HEK293 (cell line): ENCODE results near the gene IGF2BP2.

Experiments
- GLI4 ChIP-seq: fragments of 450-650 bp; formaldehyde crosslinking; IDR thresholded peaks from 2 replicates; pipeline ENCODE4 v1.5.1; 2016; ENCODE audit warnings: missing biosample characterization, missing genetic modification characterization
- IKZF3 ChIP-seq: fragments of 450-650 bp; IDR thresholded peaks from 2 replicates; pipeline ENCODE4 v1.5.0; 2018; ENCODE audit warnings: missing biosample characterization, mild to moderate bottlenecking, missing genetic modification characterization, moderate library complexity
- KLF9 ChIP-seq: fragments of 450-650 bp; formaldehyde crosslinking; IDR thresholded peaks from 2 replicates; pipeline ENCODE4 v1.5.1; 2016; ENCODE audit warnings: missing biosample characterization, missing genetic modification characterization, low read depth
- MZF1 ChIP-seq: fragments of 450-650 bp; formaldehyde crosslinking; IDR thresholded peaks from 2 replicates; pipeline ENCODE4 v1.5.1; 2017; ENCODE audit warnings: missing biosample characterization, missing genetic modification characterization, borderline replicate concordance
- OVOL3 ChIP-seq: fragments of 450-650 bp; formaldehyde crosslinking; IDR thresholded peaks from 2 replicates; pipeline ENCODE4 v1.5.1; 2016; ENCODE audit warnings: missing biosample characterization, missing genetic modification characterization
- YY1 ChIP-seq: fragments of 450-650 bp; formaldehyde crosslinking; IDR thresholded peaks from 2 replicates; pipeline ENCODE4 v1.5.1; 2018; ENCODE audit warnings: missing biosample characterization, missing genetic modification characterization
- ZFP41 ChIP-seq: fragments of 450-650 bp; formaldehyde crosslinking; IDR thresholded peaks from 2 replicates; pipeline ENCODE4 v1.5.1; 2016; ENCODE audit warnings: missing biosample characterization, missing genetic modification characterization, borderline replicate concordance
- ZNF112 ChIP-seq: fragments of 450-650 bp; formaldehyde crosslinking; IDR thresholded peaks from 2 replicates; pipeline ENCODE4 v1.5.0; 2017; ENCODE audit warnings: missing biosample characterization, missing genetic modification characterization
- ZNF138 ChIP-seq: fragments of 450-650 bp; formaldehyde crosslinking; IDR thresholded peaks from 2 replicates; pipeline ENCODE4 v1.5.1; 2016; ENCODE audit warnings: missing biosample characterization, missing genetic modification characterization, borderline replicate concordance
- ZNF175 ChIP-seq: fragments of 450-650 bp; formaldehyde crosslinking; IDR thresholded peaks from 2 replicates; pipeline ENCODE4 v1.5.1; 2016; ENCODE audit warnings: missing biosample characterization, missing genetic modification characterization
- ZNF266 ChIP-seq: fragments of 450-650 bp; formaldehyde crosslinking; IDR thresholded peaks from 2 replicates; pipeline ENCODE4 v1.5.1; 2016; ENCODE audit warnings: missing biosample characterization, missing genetic modification characterization, low read depth
- ZNF394 ChIP-seq: fragments of 450-650 bp; formaldehyde crosslinking; IDR thresholded peaks from 2 replicates; pipeline ENCODE4 v1.5.1; 2016; ENCODE audit warnings: missing biosample characterization, missing genetic modification characterization, mild to moderate bottlenecking, moderate library complexity, borderline replicate concordance
- ZNF549 ChIP-seq: fragments of 450-650 bp; IDR thresholded peaks from 2 replicates; pipeline ENCODE4 v1.5.1; 2018; ENCODE audit warnings: missing biosample characterization, missing genetic modification characterization, mild to moderate bottlenecking, inconsistent platforms, moderate library complexity
- ZNF621 ChIP-seq: fragments of 450-650 bp; formaldehyde crosslinking; IDR thresholded peaks from 2 replicates; pipeline ENCODE4 v1.5.1; 2017; ENCODE audit warnings: missing biosample characterization, missing genetic modification characterization
- ZNF658 ChIP-seq: fragments of 450-650 bp; formaldehyde crosslinking; IDR thresholded peaks from 2 replicates; pipeline ENCODE4; 2016; ENCODE audit warnings: missing biosample characterization, missing genetic modification characterization
- ZNF670 ChIP-seq: fragments of 450-650 bp; formaldehyde crosslinking; IDR thresholded peaks from 2 replicates; pipeline ENCODE4 v1.5.1; 2016; ENCODE audit warnings: missing biosample characterization, missing genetic modification characterization, low read depth
- ZNF747 ChIP-seq: fragments of 450-650 bp; formaldehyde crosslinking; IDR thresholded peaks from 2 replicates; pipeline ENCODE4 v1.5.1; 2016; ENCODE audit warnings: missing biosample characterization, missing genetic modification characterization
- ZNF776 ChIP-seq: fragments of 450-650 bp; formaldehyde crosslinking; IDR thresholded peaks from 2 replicates; pipeline ENCODE4 v1.5.0; 2017; ENCODE audit warnings: missing biosample characterization, missing genetic modification characterization, borderline replicate concordance
- ZNF830 ChIP-seq: fragments of 450-650 bp; IDR thresholded peaks from 2 replicates; pipeline ENCODE4 v1.5.0; 2018; ENCODE audit warnings: missing biosample characterization, missing genetic modification characterization, low read depth, mild to moderate bottlenecking, moderate library complexity
- TF ChIP-seq, protein P1 (sequence below): fragments of 450-650 bp; formaldehyde crosslinking; IDR thresholded peaks from 2 replicates; pipeline ENCODE4 v1.5.1; 2016; ENCODE audit warnings: missing biosample characterization, missing genetic modification characterization
- TF ChIP-seq, protein P2 (sequence below): fragments of 450-650 bp; formaldehyde crosslinking; IDR thresholded peaks from 2 replicates; pipeline ENCODE4 v1.5.1; 2016; ENCODE audit warnings: missing biosample characterization, missing genetic modification characterization
- TF ChIP-seq, protein P3 (sequence below): fragments of 450-650 bp; formaldehyde crosslinking; conservative IDR thresholded peaks from 2 replicates; pipeline ENCODE4 v1.5.1; 2016; ENCODE audit warnings: low read depth, missing biosample characterization, missing genetic modification characterization
- TF ChIP-seq, protein P4 (sequence below): fragments of 450-650 bp; formaldehyde crosslinking; IDR thresholded peaks from 2 replicates; pipeline ENCODE4 v1.5.1; 2016; ENCODE audit warnings: missing biosample characterization, missing genetic modification characterization
- TF ChIP-seq, protein P5 (sequence below): fragments of 450-650 bp; IDR thresholded peaks from 2 replicates; pipeline ENCODE4 v1.5.1; 2018; ENCODE audit warnings: missing biosample characterization, missing genetic modification characterization
- TF ChIP-seq, protein P6 (sequence below): fragments of 450-650 bp; formaldehyde crosslinking; IDR thresholded peaks from 2 replicates; pipeline ENCODE4 v1.5.1; 2016; ENCODE audit warnings: missing biosample characterization, missing genetic modification characterization
- TF ChIP-seq, protein P7 (sequence below): fragments of 450-650 bp; formaldehyde crosslinking; IDR thresholded peaks from 2 replicates; pipeline ENCODE4 v1.5.1; 2016; ENCODE audit warnings: missing biosample characterization, missing genetic modification characterization

The IGF2BP2 gene

DNA sequence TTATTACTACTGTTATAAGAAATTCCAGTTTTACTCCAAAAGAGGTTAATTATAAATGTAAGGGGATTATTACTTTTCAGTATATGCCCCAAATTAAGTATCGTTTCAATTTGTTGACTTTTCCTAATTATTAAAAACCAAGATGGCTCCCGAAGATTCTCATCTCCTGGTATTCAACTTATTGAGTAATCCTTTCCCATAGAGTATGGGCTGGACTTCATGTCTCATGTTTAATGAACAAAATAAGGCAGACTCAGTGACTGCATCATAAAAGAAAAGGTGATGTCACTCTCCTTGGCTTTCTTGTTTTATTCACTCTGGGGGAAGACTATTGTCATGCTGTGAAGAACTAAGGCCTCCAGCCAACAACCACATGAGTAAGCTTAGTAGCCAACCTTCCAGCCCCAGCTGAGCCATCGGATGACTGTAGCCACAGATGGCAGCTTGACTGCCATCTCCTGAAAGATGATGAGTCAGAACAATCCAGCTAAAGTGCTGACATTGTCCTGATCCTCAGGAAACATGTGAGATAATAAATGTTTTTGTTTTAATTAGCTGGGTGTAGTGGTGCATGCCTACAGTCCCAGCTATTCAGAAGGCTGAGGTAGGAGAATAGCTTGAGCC lies 17.3 kb downstream of the IGF2BP2 start (continued):
- TF ChIP-seq IKZF3 (tag by site-specific recombination) (peak; percentile 79), ZNF670 (tag by site-specific recombination) (no peak), OVOL3 (no peak), MZF1 (tag by site-specific recombination) (no peak), ZNF266 (tag by site-specific recombination) (no peak), ZNF658 (tag by site-specific recombination) (no peak), ZNF776 (tag by site-specific recombination) (no peak), ZFP41 (tag by site-specific recombination) (no peak), ZNF138 (no peak), KLF9 (tag by site-specific recombination) (no peak), ZNF175 (tag by site-specific recombination) (no peak), ZNF549 (tag by site-specific recombination) (no peak), ZNF112 (tag by site-specific recombination) (no peak), ZNF747 (tag by site-specific recombination) (no peak), ZNF621 (tag by site-specific recombination) (no peak), ZNF830 (tag by site-specific recombination) (no peak), ZNF394 (tag by site-specific recombination) (peak; percentile 70; the same call in 1 of the 2 replicates), GLI4 (no peak), YY1 (tag by site-specific recombination) (no peak)
- TF ChIP-seq, protein P1, sequence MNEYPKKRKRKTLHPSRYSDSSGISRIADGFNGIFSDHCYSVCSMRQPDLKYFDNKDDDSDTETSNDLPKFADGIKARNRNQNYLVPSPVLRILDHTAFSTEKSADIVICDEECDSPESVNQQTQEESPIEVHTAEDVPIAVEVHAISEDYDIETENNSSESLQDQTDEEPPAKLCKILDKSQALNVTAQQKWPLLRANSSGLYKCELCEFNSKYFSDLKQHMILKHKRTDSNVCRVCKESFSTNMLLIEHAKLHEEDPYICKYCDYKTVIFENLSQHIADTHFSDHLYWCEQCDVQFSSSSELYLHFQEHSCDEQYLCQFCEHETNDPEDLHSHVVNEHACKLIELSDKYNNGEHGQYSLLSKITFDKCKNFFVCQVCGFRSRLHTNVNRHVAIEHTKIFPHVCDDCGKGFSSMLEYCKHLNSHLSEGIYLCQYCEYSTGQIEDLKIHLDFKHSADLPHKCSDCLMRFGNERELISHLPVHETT (tag by site-specific recombination), result peak; percentile 87
- TF ChIP-seq, protein P2, sequence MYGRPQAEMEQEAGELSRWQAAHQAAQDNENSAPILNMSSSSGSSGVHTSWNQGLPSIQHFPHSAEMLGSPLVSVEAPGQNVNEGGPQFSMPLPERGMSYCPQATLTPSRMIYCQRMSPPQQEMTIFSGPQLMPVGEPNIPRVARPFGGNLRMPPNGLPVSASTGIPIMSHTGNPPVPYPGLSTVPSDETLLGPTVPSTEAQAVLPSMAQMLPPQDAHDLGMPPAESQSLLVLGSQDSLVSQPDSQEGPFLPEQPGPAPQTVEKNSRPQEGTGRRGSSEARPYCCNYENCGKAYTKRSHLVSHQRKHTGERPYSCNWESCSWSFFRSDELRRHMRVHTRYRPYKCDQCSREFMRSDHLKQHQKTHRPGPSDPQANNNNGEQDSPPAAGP (tag by site-specific recombination), result peak; percentile 55; the same call in 1 of the 2 replicates
- TF ChIP-seq, protein P3, sequence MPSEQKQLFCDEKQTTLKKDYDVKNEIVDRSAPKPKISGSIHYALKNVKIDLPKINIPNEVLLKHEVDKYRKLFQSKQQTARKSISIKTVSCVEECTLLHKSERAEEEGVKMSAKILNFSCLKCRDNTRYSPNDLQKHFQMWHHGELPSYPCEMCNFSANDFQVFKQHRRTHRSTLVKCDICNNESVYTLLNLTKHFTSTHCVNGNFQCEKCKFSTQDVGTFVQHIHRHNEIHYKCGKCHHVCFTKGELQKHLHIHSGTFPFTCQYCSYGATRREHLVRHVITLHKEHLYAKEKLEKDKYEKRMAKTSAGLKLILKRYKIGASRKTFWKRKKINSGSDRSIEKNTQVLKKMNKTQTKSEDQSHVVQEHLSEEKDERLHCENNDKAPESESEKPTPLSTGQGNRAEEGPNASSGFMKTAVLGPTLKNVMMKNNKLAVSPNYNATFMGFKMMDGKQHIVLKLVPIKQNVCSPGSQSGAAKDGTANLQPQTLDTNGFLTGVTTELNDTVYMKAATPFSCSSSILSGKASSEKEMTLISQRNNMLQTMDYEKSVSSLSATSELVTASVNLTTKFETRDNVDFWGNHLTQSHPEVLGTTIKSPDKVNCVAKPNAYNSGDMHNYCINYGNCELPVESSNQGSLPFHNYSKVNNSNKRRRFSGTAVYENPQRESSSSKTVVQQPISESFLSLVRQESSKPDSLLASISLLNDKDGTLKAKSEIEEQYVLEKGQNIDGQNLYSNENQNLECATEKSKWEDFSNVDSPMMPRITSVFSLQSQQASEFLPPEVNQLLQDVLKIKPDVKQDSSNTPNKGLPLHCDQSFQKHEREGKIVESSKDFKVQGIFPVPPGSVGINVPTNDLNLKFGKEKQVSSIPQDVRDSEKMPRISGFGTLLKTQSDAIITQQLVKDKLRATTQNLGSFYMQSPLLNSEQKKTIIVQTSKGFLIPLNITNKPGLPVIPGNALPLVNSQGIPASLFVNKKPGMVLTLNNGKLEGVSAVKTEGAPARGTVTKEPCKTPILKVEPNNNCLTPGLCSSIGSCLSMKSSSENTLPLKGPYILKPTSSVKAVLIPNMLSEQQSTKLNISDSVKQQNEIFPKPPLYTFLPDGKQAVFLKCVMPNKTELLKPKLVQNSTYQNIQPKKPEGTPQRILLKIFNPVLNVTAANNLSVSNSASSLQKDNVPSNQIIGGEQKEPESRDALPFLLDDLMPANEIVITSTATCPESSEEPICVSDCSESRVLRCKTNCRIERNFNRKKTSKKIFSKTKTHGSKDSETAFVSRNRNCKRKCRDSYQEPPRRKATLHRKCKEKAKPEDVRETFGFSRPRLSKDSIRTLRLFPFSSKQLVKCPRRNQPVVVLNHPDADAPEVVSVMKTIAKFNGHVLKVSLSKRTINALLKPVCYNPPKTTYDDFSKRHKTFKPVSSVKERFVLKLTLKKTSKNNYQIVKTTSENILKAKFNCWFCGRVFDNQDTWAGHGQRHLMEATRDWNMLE (tag by site-specific recombination), result 0 out of 2 replicates have a peak, but pooled peaks have one; percentile 50
- TF ChIP-seq, protein P4, sequence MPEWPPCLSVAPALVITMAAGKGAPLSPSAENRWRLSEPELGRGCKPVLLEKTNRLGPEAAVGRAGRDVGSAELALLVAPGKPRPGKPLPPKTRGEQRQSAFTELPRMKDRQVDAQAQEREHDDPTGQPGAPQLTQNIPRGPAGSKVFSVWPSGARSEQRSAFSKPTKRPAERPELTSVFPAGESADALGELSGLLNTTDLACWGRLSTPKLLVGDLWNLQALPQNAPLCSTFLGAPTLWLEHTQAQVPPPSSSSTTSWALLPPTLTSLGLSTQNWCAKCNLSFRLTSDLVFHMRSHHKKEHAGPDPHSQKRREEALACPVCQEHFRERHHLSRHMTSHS (tag by site-specific recombination), result no peak
- TF ChIP-seq, protein P5, sequence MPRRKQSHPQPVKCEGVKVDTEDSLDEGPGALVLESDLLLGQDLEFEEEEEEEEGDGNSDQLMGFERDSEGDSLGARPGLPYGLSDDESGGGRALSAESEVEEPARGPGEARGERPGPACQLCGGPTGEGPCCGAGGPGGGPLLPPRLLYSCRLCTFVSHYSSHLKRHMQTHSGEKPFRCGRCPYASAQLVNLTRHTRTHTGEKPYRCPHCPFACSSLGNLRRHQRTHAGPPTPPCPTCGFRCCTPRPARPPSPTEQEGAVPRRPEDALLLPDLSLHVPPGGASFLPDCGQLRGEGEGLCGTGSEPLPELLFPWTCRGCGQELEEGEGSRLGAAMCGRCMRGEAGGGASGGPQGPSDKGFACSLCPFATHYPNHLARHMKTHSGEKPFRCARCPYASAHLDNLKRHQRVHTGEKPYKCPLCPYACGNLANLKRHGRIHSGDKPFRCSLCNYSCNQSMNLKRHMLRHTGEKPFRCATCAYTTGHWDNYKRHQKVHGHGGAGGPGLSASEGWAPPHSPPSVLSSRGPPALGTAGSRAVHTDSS (tag by site-specific recombination), result no peak
- TF ChIP-seq, protein P6, sequence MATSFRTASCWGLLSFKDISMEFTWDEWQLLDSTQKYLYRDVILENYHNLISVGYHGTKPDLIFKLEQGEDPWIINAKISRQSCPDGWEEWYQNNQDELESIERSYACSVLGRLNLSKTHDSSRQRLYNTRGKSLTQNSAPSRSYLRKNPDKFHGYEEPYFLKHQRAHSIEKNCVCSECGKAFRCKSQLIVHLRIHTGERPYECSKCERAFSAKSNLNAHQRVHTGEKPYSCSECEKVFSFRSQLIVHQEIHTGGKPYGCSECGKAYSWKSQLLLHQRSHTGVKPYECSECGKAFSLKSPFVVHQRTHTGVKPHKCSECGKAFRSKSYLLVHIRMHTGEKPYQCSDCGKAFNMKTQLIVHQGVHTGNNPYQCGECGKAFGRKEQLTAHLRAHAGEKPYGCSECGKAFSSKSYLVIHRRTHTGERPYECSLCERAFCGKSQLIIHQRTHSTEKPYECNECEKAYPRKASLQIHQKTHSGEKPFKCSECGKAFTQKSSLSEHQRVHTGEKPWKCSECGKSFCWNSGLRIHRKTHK (tag by site-specific recombination), result no peak
- TF ChIP-seq, protein P7, sequence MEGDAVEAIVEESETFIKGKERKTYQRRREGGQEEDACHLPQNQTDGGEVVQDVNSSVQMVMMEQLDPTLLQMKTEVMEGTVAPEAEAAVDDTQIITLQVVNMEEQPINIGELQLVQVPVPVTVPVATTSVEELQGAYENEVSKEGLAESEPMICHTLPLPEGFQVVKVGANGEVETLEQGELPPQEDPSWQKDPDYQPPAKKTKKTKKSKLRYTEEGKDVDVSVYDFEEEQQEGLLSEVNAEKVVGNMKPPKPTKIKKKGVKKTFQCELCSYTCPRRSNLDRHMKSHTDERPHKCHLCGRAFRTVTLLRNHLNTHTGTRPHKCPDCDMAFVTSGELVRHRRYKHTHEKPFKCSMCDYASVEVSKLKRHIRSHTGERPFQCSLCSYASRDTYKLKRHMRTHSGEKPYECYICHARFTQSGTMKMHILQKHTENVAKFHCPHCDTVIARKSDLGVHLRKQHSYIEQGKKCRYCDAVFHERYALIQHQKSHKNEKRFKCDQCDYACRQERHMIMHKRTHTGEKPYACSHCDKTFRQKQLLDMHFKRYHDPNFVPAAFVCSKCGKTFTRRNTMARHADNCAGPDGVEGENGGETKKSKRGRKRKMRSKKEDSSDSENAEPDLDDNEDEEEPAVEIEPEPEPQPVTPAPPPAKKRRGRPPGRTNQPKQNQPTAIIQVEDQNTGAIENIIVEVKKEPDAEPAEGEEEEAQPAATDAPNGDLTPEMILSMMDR (tag by site-specific recombination), result no peak
